GM12878 (cell line): ENCODE results near the gene LOXL4. TPM values are rescaled to one million over a fixed set of nuclear protein-coding genes. Genes with fewer than 3 reads are reported as not detected.

Source experiments
- ATAC-seq: fragments of 200-7000 bp; cut with Tn5 transposase; 3 replicates; pipeline ENCODE4 v1.9.1; 2020; ENCODE audit warnings: mild to moderate bottlenecking, moderate library complexity
- BruUV-seq: library from RNA; stranded (reverse); fragments of 400-500 nt; replicated peaks from 2 replicates; lab custom pipeline; 2021; lab: Mats Ljungman, UMichigan
- CTCF ChIA-PET: fragments of 300-600 bp; sonication (Branson Sonifier 250); formaldehyde crosslinking; extraction: SDS; loops from one replicate; lab custom pipeline; 2021; ENCODE audit warnings: inconsistent platforms; lab: Yijun Ruan, JAX
- POLR2A ChIA-PET: fragments of 350-600 bp; formaldehyde crosslinking; extraction: SDS; loops from one replicate; lab custom pipeline; 2021; ENCODE audit warnings: inconsistent platforms; lab: Charles Lee
- RAD21 ChIA-PET: fragments of 300-600 bp; sonication (Branson Sonifier 250); formaldehyde crosslinking; loops from one replicate; lab custom pipeline; 2023; ENCODE audit warnings: antibody characterized with exemption; ENCODE audit not compliant: unreplicated experiment; lab: Charles Lee
- SMC1A ChIA-PET: fragments of 300-600 bp; sonication (Branson Sonifier 250); formaldehyde crosslinking; loops from one replicate; lab custom pipeline; 2023; ENCODE audit not compliant: unreplicated experiment, uncharacterized antibody; lab: Charles Lee
- DNase-seq: peaks from one replicate; pipeline ENCODE4 v3.0.0-alpha.2; 2011; ENCODE audit warnings: low read depth, low spot score
- FAIRE-seq: peaks from 3 replicates; lab custom pipeline; 2011; peaks lifted over from hg19 to GRCh38; lab: Jason Lieb, UNC
- H2AFZ ChIP-seq: 2 replicates; pipeline ENCODE4 v1.6.0; 2011; ENCODE audit warnings: low read depth, low read length, control low read depth; ENCODE audit not compliant: control insufficient read depth
- H3K27ac ChIP-seq: 2 replicates; pipeline ENCODE4 v1.5.1; 2011; ENCODE audit warnings: control low read depth; ENCODE audit not compliant: control insufficient read depth, insufficient read depth
- H3K27me3 ChIP-seq, 2 experiments: replicated peaks in 1 of 2; 2 replicates each; pipeline versions ENCODE4 v1.6.0 to v1.6.1; 2011; ENCODE audit warnings: low read length in 1 of 2; ENCODE audit not compliant: control insufficient read depth in 2 of 2, insufficient read depth in 2 of 2
- H3K36me3 ChIP-seq, 2 experiments: 2 replicates each; pipeline ENCODE4 v1.5.1; 2011; ENCODE audit warnings: low read length in 1 of 2; ENCODE audit not compliant: control insufficient read depth in 2 of 2, insufficient read depth in 2 of 2
- H3K4me1 ChIP-seq: 2 replicates; pipeline ENCODE4 v1.6.1; 2011; ENCODE audit warnings: mild to moderate bottlenecking, low read length, moderate library complexity, mixed read lengths; ENCODE audit not compliant: control insufficient read depth, insufficient read depth
- H3K4me2 ChIP-seq: 2 replicates; pipeline ENCODE4 v1.6.0; 2011; ENCODE audit warnings: control low read depth; ENCODE audit not compliant: control insufficient read depth, insufficient read depth
- H3K4me3 ChIP-seq: fragments of 200-600 bp; sonication (generic); 2 replicates; pipeline ENCODE4 v1.5.1; 2016
- H3K79me2 ChIP-seq: 2 replicates; pipeline ENCODE4 v1.6.0; 2011; ENCODE audit warnings: low read length; ENCODE audit not compliant: control insufficient read depth, insufficient read depth
- H3K9ac ChIP-seq: 2 replicates; pipeline ENCODE4 v1.8.0; 2011; ENCODE audit warnings: low read length, control low read depth, mixed read lengths; ENCODE audit not compliant: control insufficient read depth, insufficient read depth
- H3K9me3 ChIP-seq: replicated peaks from 3 replicates; pipeline ENCODE4 v1.5.1; 2011; ENCODE audit warnings: mild to moderate bottlenecking, low read length; ENCODE audit not compliant: control insufficient read depth, insufficient read depth
- H4K20me1 ChIP-seq: 2 replicates; pipeline ENCODE4 v1.6.0; 2011; ENCODE audit not compliant: control insufficient read depth, insufficient read depth
- CEBPZ ChIP-seq: fragments of 150-350 bp; IDR thresholded peaks from 2 replicates; pipeline ENCODE4 v1.6.1; 2016; ENCODE audit warnings: low read depth, low read length
- ETV6 ChIP-seq, 2 experiments: fragments of 450-650 bp in 1 of 2; IDR thresholded peaks in 1 of 2; conservative IDR thresholded peaks in 1 of 2; 2 replicates each; pipeline ENCODE4 v1.6.1; 2014; ENCODE audit warnings: antibody characterized with exemption in 1 of 2, borderline replicate concordance in 1 of 2, low read depth in 1 of 2, mild to moderate bottlenecking in 1 of 2, moderate library complexity in 1 of 2
- IRF3 ChIP-seq: fragments of 450-650 bp; IDR thresholded peaks from 2 replicates; pipeline ENCODE4 v1.6.1; 2014; ENCODE audit warnings: mild to moderate bottlenecking
- MYC ChIP-seq: IDR thresholded peaks from 2 replicates; pipeline ENCODE4 v1.6.1; 2011; ENCODE audit warnings: mild to moderate bottlenecking, low read length, moderate library complexity, inconsistent platforms; ENCODE audit not compliant: insufficient read depth, insufficient replicate concordance, insufficient read length, severe bottlenecking
- RBBP5 ChIP-seq: fragments of 200-600 bp; sonication (generic); conservative IDR thresholded peaks from 2 replicates; pipeline ENCODE4 v1.6.1; 2016
- RUNX3 ChIP-seq: IDR thresholded peaks from 2 replicates; pipeline ENCODE4 v1.6.1; 2012; ENCODE audit warnings: low read length, inconsistent platforms
- SKIL ChIP-seq: fragments of 450-650 bp; IDR thresholded peaks from 2 replicates; pipeline ENCODE4 v1.6.1; 2017; ENCODE audit warnings: mild to moderate bottlenecking, low read depth, inconsistent platforms; ENCODE audit not compliant: poor library complexity, severe bottlenecking
- SPI1 ChIP-seq: IDR thresholded peaks from 2 replicates; pipeline ENCODE4 v1.6.1; 2011; ENCODE audit warnings: low read depth, mild to moderate bottlenecking, low read length, moderate library complexity, borderline replicate concordance; ENCODE audit not compliant: insufficient read depth
- ZNF274 ChIP-seq: IDR thresholded peaks from one replicate; pipeline ENCODE4 v1.8.0; 2011; ENCODE audit not compliant: insufficient read length, insufficient read depth
- WGBS: methylation state at CpG from one replicate; pipeline ENCODE4 v1.1.6; 2016; ENCODE audit warnings: low lambda C conversion rate; ENCODE audit not compliant: insufficient replicate concordance, insufficient coverage; ENCODE audit errors: missing lambda C conversion rate; 5-methylcytosine and 5-hydroxymethylcytosine counted together
- in situ Hi-C: fragments of 300-500 bp; cut with MboI; formaldehyde crosslinking; loops from 9 replicates; pipeline ENCODE4 v1.14.3; 2018; ENCODE audit warnings: mixed read lengths
- intact Hi-C: fragments of 100-400 bp; cut with micrococcal nuclease; formaldehyde crosslinking; loops from one replicate; pipeline ENCODE4 v1.14.2; 2022; ENCODE audit not compliant: unreplicated experiment
- polyA plus RNA-seq, 11 experiments: library from polyadenylated mRNA; depleted of rRNA in 4 of 11; unstranded in 6 of 11; stranded (reverse) in 5 of 11; fragments of >200 nt; fragmentation: Nextera tagmentation in 4 of 11; fragmentation: Illumina TruSeq in 1 of 11; extraction: Ambion mirVana in 4 of 11; extraction: Trizol in 1 of 11; gene quantifications; 1 replicate in 1 of 11; 2 replicates in 10 of 11; pipeline versions ENCODE4 v1.2.1 to v1.2.3, GENCODE V29; 2011 to 2016; ENCODE audit warnings: inconsistent platforms in 2 of 11, missing spikeins in 2 of 11, low read depth in 1 of 11
- total RNA-seq, 4 experiments: library from RNA; depleted of rRNA in 3 of 4; stranded (reverse); fragments of >200 nt in 3 of 4; fragmentation: Illumina TruSeq in 1 of 4; extraction: Trizol in 1 of 4; gene quantifications; 2 replicates each; pipeline versions ENCODE4 v1.2.1 to v1.2.3, GENCODE V29; 2013 to 2021

Gene LOXL4
- total and polyA plus RNA-seq, 10 of the 15 experiments (the other 5 are each of a cell fraction or from before 2014, with no cell fraction given): 0.02 to 0.12 (median 0.08) TPM; not detected in 3

GRCh38 chr10:98249134-98249533 lies 18.9 kb downstream of the LOXL4 start (continued):
- TF ChIP-seq CEBPZ: no peak
- no peak for TF ChIP-seq ETV6 (conservative IDR thresholded peaks at IDR 0.05 in 1 of 2, IDR thresholded peaks at IDR 0.05 in 1 of 2; ENCODE audit: borderline replicate concordance in 1 of 2, low read depth in 1 of 2)
- TF ChIP-seq ZNF274: no peak
- TF ChIP-seq MYC: no peak

GRCh38 chr10:98248018-98248417 lies 20.0 kb downstream of the LOXL4 start:
- SMC1A ChIA-PET: no interaction called here
- in situ Hi-C loops: no loop called here
- H3K4me2 ChIP-seq: no peak overlapping the region

More at GRCh38 chr10:98248018-98248417, 20.0 kb downstream of the LOXL4 start:
- Histone ChIP-seq H4K20me1 (no peaks in the 10 kb centered on the region; the same call in 1 of the 2 replicates), H3K4me1 (no peaks in the 10 kb centered on the region), H3K9ac (no peak overlapping the region), H3K27ac (no peak overlapping the region), H3K4me3 (no peak overlapping the region), H3K36me3 (peaks cover 3 to 22% of the 10 kb centered on the region in 2 experiments), H3K27me3 (no peaks in the 10 kb centered on the region), H3K79me2 (no peaks in the 10 kb centered on the region), H2AFZ (no peak overlapping the region), H3K9me3 (no peaks in the 10 kb centered on the region)
- intact Hi-C loops: no loop called here
- CTCF ChIA-PET: interaction anchor here (0.7 to 1.8 kb wide), 2 partner anchors 78 to 337 kb away, joined by 3 to 4 read pairs; no protein-coding TSS in a partner anchor
- RAD21 ChIA-PET: no interaction called here
- TF ChIP-seq RBBP5: no peak
- TF ChIP-seq SPI1: no peak
- TF ChIP-seq IRF3: no peak
- no peak for TF ChIP-seq RUNX3
- TF ChIP-seq SKIL: no peak
- no peak for DNase-seq
- no TSS peak for BruUV-seq
- ATAC-seq: no peak
- WGBS: 72% methylated on average over 4 of the region's 4 CpGs
- POLR2A ChIA-PET: no interaction called here
- no peak for FAIRE-seq
